Activated T-cell treated with anti-CD3 and anti-CD28 coated beads for 4 hours (primary cell): Measurements from ENCODE around the gene GNAQ.
"Not testable (repeated sequence)": the region's sequence is repeated elsewhere in the genome, so short reads cannot be mapped to it uniquely, and the experiment has no call there.

Experiments used
- DNase-seq: peaks from one replicate; pipeline ENCODE4 v3.0.0-alpha.2; 2020

Gene GNAQ

DNA sequence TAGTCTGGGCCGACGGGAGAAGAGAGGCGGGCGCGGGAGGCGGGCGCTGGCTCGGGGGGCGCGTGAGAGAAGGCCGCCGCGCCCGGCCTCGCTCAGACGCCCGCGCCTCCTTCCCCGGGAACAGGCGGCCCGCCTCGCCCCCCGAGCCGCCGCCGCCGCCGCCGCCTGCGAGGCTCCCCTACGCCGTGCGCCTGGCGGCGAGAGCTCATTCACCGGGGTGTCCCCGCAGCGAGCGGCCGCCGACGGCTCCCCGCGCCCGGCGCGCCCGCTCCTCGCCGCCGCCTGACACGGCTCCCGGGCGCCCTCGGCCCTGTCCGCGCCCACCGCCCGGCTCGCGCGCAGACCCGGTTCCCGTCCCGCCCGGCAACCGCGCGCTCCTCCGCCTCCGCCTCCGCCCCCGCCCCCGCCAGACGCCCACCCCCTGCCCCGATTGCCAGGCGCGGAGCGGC lies at the start of gene GNAQ:
GNAQ (minus strand) TSS at position 368 of the 449 bp plus-strand sequence. CDS start 576 bp downstream, outside the sequence.
- no peak for DNase-seq

DNA sequence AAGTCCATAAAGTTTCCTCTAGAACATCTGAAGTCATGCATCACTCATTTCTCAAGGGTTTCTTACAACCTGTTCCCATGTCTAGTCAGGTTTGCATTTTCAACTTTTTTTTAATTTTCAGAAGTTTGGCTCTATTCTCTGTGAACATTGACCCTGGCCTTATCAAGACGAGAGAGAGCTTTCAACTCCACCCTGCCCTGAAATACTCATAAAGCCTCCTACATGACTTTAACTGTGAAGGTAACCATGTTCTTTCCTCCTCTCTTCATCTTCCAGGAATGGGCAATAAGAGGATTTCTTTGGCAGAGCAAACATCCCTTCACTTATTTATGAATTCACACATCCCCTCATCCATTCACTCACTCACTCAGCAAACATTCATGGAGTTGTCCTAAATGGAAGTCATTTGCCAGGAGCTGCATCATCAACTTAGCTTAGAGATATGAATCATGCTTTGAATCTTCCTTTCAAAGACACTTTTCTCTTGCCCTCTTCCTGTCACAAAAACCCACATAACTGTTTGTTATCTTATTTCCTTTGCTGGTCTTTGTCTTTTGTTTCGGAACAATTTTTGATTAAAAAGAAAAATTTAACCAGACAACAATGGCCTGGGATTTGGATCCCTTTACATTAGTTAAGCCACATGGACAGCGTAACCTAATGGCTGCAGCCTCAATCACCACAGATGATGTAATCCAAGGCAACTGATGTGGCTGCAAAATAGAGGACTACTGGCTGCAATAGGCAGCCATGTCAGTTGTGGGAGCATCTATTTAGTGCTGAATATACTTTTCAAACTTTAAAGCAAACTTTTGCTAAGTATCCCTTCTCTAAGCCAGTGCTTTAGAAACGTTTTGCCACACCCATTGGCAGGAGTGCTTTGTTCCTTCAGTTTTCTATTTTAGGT lies 43.0 kb upstream of the GNAQ start:
- DNase-seq = no peak

DNA sequence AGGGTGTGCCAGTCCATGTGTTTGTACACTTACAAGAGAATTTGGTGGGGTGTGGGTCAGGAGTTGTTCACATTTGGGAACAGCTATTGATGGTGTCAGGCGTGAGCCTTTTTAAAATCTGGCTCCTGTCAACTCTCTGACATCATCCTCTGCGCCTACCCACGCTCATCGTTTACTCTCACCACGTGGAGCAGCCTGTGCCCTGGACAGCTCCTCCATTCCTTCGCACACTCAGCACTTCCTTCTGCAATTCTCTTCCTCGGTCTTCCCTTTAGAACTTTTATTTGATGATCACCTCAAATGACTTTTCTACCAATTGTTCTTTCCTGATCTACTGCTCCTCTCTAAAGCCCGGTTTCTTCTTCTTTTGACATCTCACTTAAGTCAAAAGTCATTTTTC lies 42.1 kb upstream of the GNAQ start:
- DNase-seq = no peak

GRCh38 chr9:78072586-78073199 lies 41.1 kb upstream of the GNAQ start:
- no peak for DNase-seq

GRCh38 chr9:78070521-78070920 lies 38.9 kb upstream of the GNAQ start:
- DNase-seq = no peak

DNA sequence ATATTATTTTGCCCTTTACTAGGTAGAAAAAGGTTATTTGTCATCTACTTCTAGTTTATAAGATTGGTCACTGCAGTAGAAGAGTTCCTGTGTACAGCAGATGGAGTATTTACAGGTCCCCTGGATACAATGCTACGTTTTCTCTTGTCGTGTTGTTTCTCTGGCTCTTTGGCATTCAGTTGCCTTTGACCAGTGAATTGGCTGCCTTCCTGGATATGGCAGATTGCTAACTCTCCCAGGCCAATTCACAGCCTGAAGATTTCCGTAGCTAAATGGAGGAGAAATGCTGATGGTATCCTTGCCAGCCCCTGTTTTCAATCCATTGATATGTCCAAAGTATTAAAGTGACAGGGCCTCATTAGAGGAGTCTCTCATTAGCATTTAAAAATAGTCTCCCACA lies 32.5 kb upstream of the GNAQ start:
- DNase-seq = no peak

DNA sequence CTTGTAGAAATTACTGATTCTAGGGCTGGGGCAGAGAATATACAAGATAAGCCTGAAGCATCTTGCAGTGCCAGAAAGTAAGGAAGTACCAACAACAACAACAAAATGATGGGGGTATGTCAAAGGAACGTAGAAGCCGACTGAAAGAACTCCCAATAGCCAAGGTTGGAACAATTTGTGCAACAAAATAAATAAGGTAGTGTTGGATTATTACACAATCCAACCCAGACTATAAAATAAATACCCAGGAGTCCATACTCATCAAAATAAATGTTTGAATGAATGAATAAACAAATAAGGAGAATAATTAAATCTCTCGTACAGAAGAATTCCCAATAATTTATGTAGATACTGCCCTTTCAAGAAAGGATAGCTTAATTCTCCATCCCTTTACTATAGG lies 31.1 kb upstream of the GNAQ start:
- no peak for DNase-seq

DNA sequence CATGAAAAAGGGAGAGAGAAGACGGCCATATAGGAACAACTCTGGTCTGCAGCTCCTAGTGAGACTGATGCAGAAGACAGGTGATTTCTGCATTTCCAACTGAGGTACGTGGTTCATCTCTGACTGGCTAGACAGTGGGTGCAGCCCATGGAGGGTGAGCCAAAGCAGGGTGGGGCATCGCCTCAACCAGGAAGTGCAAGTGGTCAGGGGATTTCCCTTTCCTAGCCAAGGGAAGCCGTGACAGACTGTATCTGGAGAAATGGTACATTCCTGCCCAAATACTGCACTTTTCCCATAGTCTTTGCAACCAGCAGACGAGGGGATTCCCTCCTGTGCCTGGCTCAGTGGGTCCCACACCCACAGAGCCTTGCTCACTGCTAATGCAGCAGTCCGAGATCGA lies 22.6 kb upstream of the GNAQ start:
- DNase-seq = not testable (repeated sequence)

DNA sequence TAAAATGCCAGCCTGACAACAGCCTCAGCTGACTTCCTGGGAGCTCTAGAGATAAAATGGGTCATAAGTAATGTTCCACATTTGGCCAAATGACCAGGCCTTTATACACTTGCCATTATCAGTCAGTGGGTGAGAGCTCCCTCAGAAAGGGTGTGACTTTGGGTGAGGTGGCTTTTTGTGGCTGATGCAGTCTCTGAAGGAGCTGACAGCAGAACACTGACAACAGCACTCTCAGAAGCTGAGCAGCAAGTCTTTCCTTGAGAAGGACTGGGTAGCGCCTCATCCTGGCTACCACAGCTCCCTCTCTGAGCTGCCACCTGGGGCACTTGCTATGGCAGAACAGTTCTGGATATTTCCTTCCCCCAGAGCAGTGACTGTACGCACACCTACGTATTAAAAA lies 22.0 kb upstream of the GNAQ start:
- no peak for DNase-seq

DNA sequence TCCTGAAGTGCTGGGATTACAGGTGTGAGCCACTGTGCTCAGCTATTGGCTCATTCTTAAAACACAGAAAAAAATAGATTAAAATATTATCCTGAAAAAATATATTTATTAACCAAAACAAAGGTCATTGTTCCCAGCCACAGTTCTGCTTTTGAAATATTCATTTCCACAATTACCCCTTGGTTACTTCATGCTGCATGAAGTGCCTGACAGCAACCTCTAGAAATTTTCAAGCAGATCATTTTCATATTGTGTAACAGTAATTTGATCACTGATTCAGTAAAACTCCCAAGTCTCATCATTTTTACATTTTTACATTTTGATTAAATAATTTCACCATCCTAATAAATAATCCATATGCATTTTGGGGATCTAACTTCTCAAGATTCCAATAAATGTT lies 18.8 kb upstream of the GNAQ start:
- DNase-seq = no peak

DNA sequence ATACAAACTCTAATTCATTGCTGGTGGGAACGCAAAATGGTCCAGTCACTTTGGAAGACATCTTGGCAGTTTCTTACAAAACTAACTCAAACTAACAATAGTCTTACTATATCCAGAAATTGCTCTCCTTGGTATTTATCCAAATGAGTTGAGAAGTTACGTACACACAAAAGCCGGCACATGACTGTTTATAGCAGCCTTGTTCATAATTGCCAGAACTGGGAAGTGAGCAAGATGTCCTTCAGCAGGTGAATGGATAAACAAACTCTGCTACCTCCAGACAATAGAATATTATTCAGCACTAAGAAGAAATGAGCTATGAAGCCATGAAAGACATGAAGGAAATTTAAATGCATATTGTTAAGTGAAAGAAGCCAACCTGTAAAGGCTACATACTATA lies 17.9 kb upstream of the GNAQ start:
- DNase-seq = no peak

GRCh38 chr9:78047106-78047505 lies 15.5 kb upstream of the GNAQ start:
- no peak for DNase-seq

DNA sequence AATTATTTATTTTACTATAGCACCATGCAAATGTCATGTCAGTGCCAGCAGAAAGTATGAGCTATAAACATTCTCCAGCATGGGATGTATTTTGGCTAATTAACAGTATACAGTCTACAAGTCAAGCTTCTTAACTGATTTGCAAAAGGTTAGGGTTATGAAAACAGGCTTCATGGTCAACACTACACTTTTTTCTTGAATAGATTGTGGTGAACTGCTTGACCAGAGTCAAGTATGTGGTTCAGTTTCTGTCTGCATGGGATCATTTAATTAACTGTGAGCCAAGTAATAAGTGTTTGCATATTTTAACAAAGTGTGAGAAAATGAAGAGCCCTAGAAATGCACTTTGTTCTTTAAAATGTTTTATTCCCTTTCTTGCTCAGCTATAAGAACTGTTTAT lies 14.5 kb upstream of the GNAQ start:
- DNase-seq = no peak

DNA sequence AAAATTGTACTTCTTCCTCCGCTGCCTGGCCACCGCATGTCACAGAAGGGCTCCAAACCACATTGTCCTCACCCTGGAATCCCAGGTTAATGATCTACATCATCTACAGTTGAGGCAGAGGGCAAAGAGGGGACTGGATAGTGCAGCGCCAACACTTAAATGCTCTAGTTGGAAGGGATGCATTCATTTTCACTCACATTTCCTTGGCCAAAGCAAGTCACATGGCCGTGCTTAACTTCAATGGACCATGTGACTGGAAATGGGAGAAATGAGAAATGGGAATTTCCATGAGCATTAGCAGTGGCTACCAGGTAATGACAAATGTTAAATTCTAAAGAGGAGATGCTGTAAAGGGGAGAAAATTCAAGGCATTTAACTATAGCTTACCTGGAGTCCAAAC lies 13.3 kb upstream of the GNAQ start:
- DNase-seq = no peak

DNA sequence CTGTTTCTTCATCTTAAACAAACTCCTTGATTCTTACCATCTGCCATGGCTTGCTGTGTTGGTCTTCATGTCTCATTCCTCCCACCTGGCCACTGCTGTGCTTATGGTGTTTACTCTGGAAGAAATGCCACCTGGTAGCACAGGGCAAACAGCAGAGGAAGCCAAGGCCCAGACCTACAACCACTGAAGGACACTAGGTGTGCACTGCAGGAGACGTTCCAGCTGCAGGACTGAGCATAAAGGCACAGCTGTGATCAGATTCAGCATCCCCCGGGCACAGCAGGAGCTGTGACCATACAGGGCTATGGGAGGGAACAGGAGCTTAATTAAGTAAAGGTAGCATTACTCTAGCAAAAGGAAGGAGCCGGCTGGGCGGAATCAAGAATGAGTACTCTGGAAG lies 12.6 kb upstream of the GNAQ start:
- DNase-seq = no peak

- no peak for DNase-seq
These were observed 10.4 kb upstream of the GNAQ start for GRCh38 chr9:78041971-78042370.

DNA sequence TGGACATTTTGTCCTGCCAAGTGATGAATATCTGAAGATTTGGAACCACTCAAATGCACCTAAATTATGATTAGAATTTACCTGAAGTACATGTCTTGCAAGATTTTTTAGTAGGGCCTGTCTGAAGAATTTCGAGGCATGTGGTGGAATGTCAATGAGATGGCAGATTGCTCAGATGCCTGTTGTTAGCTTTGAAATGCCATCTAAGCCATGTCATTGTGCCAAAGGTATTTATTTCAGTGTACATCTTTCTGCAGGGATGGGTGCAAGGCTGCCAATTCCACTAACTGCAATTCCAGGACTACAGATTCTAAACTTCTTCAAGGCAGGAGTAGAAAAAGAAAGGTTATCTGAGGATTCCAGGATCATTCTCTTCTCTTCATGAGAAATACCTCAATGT lies 9.1 kb upstream of the GNAQ start:
- DNase-seq = no peak

GRCh38 chr9:78038620-78039300 lies 7.1 kb upstream of the GNAQ start:
- no peak for DNase-seq

DNA sequence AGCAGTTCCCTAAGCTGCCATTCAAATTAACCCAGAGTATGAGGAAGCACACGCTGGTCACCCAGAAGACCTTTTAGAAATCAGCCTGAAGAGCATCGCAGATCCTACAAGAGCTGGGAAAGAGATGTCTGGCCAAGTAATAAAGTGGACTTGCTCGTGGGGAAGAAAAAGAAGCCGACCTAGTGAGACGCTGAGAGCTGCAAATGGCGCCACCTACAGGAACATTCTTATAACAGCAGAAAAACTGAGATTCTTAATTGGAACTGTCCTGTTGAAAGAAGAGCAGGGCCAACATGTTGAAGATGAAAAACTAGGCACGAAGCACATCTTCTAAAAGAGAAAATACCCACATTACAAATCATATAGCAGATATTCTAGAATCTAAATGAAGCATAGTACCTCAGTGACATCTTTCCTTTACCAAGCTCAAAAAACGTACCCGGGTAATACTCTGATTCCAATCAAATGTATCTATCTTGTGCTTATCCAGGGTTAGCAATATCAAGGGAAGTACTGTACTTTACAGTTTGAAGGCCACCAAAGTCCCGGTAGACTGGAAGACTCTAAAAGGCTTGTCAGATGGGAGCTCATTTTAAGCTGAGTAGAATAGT lies 3.9 kb upstream of the GNAQ start:
- peak; percentile 38 for DNase-seq

GRCh38 chr9:78033870-78034269 lies 2.3 kb upstream of the GNAQ start:
- DNase-seq = no peak

- DNase-seq = no peak
These were observed 1.3 kb upstream of the GNAQ start for GRCh38 chr9:78032730-78033457.

DNA sequence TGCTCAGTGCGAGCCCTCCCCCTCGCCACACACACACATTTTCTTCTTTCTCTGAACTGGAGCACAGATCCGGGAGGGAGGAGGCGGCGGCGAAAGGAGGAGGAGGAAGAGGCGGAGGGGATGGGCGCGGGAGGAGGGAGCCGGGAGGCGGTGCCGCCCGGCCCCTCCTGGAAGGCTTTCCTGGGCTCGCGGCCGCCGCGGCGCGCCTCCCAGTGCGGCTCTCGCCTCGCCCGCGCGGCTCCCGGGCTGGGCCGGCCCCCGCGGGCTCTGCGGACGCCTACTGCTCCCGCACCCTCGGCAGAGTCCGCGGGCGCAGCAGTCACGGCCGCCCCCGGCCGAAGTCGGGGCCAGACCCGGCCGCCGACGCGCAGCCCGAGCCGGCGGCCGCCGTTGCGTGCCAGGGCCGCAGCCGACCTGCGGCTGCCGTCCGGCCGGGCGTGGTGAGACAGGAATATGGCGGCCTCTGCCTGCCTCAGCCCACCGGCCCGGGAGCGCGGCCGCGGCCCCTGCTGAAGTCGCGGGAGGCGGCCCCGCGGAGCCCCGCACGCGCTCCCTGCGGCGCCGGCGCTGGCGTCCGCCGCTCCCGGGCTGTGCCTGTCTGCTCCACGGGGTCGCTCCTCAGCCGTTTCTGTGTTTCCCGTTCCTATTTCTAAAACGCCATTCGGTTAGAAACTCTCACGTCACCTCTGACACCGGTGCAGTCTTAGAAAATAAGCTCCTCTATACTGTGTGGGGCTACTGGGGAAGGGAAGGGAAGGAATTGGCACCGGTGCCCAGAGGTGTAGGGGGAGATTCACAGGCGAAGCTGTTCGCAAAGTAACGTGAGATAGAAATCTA lies 500 bp upstream of the GNAQ start:
- DNase-seq = peak; percentile 65
